ENCODE results near the gene WNT2. TPM values are rescaled to one million over a fixed set of nuclear protein-coding genes. Genes with fewer than 3 reads are reported as not detected.

The WNT2 gene
- total and polyA plus RNA-seq, 4 donors = 0.43 to 0.94 (median 0.70) TPM

DNA sequence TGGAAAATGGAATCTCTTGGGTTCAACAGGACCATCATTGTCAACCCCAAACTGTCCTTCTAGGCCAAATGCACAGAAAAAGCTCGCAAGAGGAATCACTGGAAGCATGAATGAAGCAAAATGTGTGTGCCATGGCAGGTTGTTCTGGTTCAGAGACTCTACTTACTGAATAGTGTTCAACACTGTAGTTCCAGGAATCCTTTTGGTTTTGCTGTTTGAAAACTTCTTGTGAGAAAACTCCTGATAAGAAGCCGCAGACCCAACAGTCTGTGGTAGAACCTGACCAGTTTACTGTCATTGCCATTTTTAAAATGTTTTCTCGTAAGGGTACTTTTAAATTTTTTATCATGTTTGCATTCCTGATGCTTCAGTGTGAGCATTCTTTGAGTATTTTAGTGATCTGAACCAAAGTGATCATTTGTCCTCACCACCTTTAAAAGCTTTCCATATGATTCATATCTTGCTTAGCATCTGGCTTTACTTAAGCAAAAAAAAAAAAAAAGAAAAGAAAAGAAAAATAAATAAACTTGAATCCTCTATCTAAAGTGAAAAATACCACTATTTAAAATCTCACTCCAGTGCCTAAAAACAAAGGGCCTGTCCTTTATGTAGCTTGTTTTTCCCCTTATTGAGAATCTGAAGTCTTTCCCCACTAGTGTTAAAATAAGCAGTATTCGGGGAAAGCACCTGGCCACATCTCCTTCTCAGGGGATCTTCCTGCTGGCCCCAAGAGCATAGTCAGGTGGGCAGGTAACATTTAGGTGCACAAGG is 92.4 kb downstream of the WNT2 start:
- no peaks in the 10 kb centered on the region for H3K27me3 ChIP-seq (ENCODE audit: control insufficient read depth, insufficient read depth, low read length)
- H3K36me3 ChIP-seq (ENCODE audit: control insufficient read depth, insufficient read depth, low read length) = peaks cover 9% of the 10 kb centered on the region
- H3K4me1 ChIP-seq (ENCODE audit: control insufficient read depth, insufficient read depth, low read length) = no peaks in the 10 kb centered on the region
- 100% methylated on average over 2 of the region's 4 CpGs for WGBS (ENCODE audit: insufficient coverage)
- H3K4me3 ChIP-seq (ENCODE audit: low read depth, low read length) = no peak overlapping the region
- no peaks in the 10 kb centered on the region for H3K9me3 ChIP-seq (ENCODE audit: control insufficient read depth, insufficient read depth, low read length)
- H3K27ac ChIP-seq (ENCODE audit: low read depth, low read length) = no peak overlapping the region
- DNase-seq (ENCODE audit: low read depth in 4 of 6, low spot score in 6 of 6) = no peak

DNA sequence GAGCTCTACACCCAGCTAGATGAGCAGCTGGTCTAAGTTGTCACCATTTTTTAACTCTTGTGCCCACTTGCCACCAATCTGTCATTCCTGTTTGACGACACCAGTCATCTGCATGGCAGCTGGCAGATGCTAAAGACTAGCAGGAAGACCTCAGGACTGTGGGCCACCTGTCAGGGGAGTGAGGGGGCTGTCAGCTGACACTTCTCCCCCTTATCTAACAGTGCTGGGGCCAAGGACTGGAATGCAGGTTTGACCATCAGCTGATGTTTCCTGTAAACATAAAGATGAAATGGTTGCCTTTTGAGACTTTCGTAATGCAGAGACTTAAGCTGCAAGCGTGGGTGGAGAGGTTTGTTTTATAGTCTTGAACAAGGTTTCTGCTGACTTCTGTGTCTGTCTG is 93.5 kb downstream of the WNT2 start:
- no peak overlapping the region for H3K27ac ChIP-seq (ENCODE audit: low read depth, low read length)
- no peak overlapping the region for H3K4me3 ChIP-seq (ENCODE audit: low read depth, low read length)
- H3K4me1 ChIP-seq (ENCODE audit: control insufficient read depth, insufficient read depth, low read length) = no peaks in the 10 kb centered on the region
- no peak for DNase-seq (ENCODE audit: low read depth in 4 of 6, low spot score in 6 of 6)
- no peaks in the 10 kb centered on the region for H3K9me3 ChIP-seq (ENCODE audit: control insufficient read depth, insufficient read depth, low read length)
- H3K27me3 ChIP-seq (ENCODE audit: control insufficient read depth, insufficient read depth, low read length) = no peaks in the 10 kb centered on the region
- peaks cover 11% of the 10 kb centered on the region for H3K36me3 ChIP-seq (ENCODE audit: control insufficient read depth, insufficient read depth, low read length)
- WGBS (ENCODE audit: insufficient coverage) = 100% methylated on average over 2 of the region's 3 CpGs

DNA sequence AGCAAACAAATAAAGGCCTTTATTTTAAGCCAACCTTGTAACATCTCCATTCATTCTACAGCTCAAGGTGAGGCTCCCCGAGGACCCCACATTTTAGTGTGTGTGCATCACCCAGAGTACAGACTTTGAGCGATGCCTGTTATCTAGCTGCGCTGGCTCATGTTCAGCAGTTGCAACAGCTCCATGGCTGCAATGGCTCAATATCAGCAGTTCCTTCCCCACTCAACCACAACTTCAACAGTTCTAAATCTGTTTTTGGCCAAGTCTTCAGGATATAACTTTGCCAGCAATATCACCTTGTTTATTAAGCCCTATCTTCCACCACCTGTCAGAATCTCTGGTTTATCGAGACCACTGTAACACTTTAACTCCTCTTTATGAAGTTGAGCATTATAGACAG is 95.8 kb downstream of the WNT2 start:
- Histone ChIP-seq H3K9me3 (ENCODE audit: control insufficient read depth, insufficient read depth, low read length) (no peaks in the 10 kb centered on the region), H3K27me3 (ENCODE audit: control insufficient read depth, insufficient read depth, low read length) (no peaks in the 10 kb centered on the region), H3K4me1 (ENCODE audit: control insufficient read depth, insufficient read depth, low read length) (no peaks in the 10 kb centered on the region), H3K4me3 (ENCODE audit: low read depth, low read length) (no peak overlapping the region), H3K36me3 (ENCODE audit: control insufficient read depth, insufficient read depth, low read length) (peaks cover 12% of the 10 kb centered on the region), H3K27ac (ENCODE audit: low read depth, low read length) (no peak overlapping the region)
- no peak for DNase-seq (ENCODE audit: low read depth in 4 of 6, low spot score in 6 of 6)
- WGBS (ENCODE audit: insufficient coverage) = 100% methylated on average over 3 of the region's 4 CpGs

DNA sequence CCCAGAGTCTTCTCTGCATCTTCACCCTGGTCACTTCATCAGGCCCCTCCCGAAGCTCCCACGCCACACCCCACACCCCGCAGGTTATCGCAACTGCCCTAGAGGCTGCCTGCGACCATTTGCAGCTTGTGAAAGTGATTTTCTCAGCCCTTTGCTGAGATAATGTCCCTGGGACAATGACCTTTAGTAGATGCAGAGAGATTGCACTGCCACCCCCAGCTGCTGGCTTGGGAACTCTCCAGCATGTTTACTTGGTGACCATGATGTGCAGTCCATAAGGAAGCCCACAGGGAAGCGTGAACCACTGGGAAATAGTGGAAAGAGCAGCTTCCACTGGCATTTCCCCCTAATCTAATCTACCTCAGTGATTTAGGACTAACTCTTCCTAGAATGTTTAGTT is 97.3 kb downstream of the WNT2 start:
- Histone ChIP-seq H3K27ac (ENCODE audit: low read depth, low read length) (no peak overlapping the region), H3K4me3 (ENCODE audit: low read depth, low read length) (no peak overlapping the region), H3K9me3 (ENCODE audit: control insufficient read depth, insufficient read depth, low read length) (no peaks in the 10 kb centered on the region), H3K36me3 (ENCODE audit: control insufficient read depth, insufficient read depth, low read length) (peaks cover 11% of the 10 kb centered on the region), H3K27me3 (ENCODE audit: control insufficient read depth, insufficient read depth, low read length) (no peaks in the 10 kb centered on the region), H3K4me1 (ENCODE audit: control insufficient read depth, insufficient read depth, low read length) (no peaks in the 10 kb centered on the region)
- no peak for DNase-seq (ENCODE audit: low read depth in 4 of 6, low spot score in 6 of 6)
- WGBS (ENCODE audit: insufficient coverage) = 89% methylated on average over 5 of the region's 6 CpGs

Small RNA genes lying within 50 kb of the gene (small RNA-seq; reads per million reads assigned to genes)
- gene MTCYBP6 (ENCODE audit: low replicate concordance) = not detected

Other genes with a start within 250 kb of the WNT2 start
- gene ASZ1, start 104.4 kb upstream of the WNT2 start, total RNA-seq = not detected
- gene ASZ1, start 104.4 kb upstream of the WNT2 start, polyA plus RNA-seq (ENCODE audit: insufficient read length in 2 of 2) = not detected
- gene CFTR, start 157.0 kb upstream of the WNT2 start, total RNA-seq = 1 to 10 TPM; 6.3 to 7.2 TPM
- gene CFTR, start 157.0 kb upstream of the WNT2 start, polyA plus RNA-seq (ENCODE audit: insufficient read length in 2 of 2) = 10 to 100 TPM; 18.6 to 19.2 TPM